Mesenchymal stem cell (in vitro differentiated cells and primary cell): Measurements from ENCODE around the gene SLC9A9.
"Not testable (repeated sequence)": the region's sequence is repeated elsewhere in the genome, so short reads cannot be mapped to it uniquely, and the experiment has no call there.

ENCODE experiments used
- DNase-seq: peaks from one replicate; pipeline ENCODE4 v3.0.0-alpha.2; 2013
- H2AFZ ChIP-seq: one replicate; pipeline ENCODE4 v1.6.1; 2013; ENCODE audit warnings: low read depth, mild to moderate bottlenecking, control low read depth, inconsistent platforms, low read length, moderate library complexity
- H2AK5ac ChIP-seq: 2 replicates; pipeline ENCODE4 v1.6.1; 2013; ENCODE audit warnings: low read length, moderate library complexity, mild to moderate bottlenecking, inconsistent platforms; ENCODE audit not compliant: severe bottlenecking
- H2BK120ac ChIP-seq: one replicate; pipeline ENCODE4 v1.6.1; 2013; ENCODE audit warnings: low read depth, mild to moderate bottlenecking, inconsistent platforms, low read length, moderate library complexity
- H2BK12ac ChIP-seq, 2 experiments: one replicate each; pipeline ENCODE4 v1.6.1; 2013; ENCODE audit warnings: inconsistent platforms in 2 of 2, low read length in 2 of 2, mild to moderate bottlenecking in 2 of 2, moderate library complexity in 2 of 2, control low read depth in 1 of 2
- H2BK15ac ChIP-seq: one replicate; pipeline ENCODE4 v1.6.1; 2013; ENCODE audit warnings: mild to moderate bottlenecking, low read depth, inconsistent platforms; ENCODE audit not compliant: poor library complexity, severe bottlenecking
- H2BK5ac ChIP-seq: 2 replicates; pipeline ENCODE4 v1.6.1; 2013; ENCODE audit warnings: low read depth, mild to moderate bottlenecking, low read length, control low read depth, inconsistent platforms; ENCODE audit not compliant: poor library complexity, severe bottlenecking
- H3K14ac ChIP-seq, 2 experiments: one replicate each; pipeline ENCODE4 v1.6.1; 2013; ENCODE audit warnings: inconsistent platforms in 2 of 2, low read length in 2 of 2, control low read depth in 1 of 2, mild to moderate bottlenecking in 1 of 2, moderate library complexity in 1 of 2
- H3K18ac ChIP-seq, 2 experiments: one replicate each; pipeline ENCODE4 v1.6.1; 2013; ENCODE audit warnings: inconsistent platforms in 2 of 2, low read length in 2 of 2, control low read depth in 1 of 2, low read depth in 1 of 2, mild to moderate bottlenecking in 1 of 2
- H3K23ac ChIP-seq, 2 experiments: one replicate each; pipeline ENCODE4 v1.6.1; 2013; ENCODE audit warnings: inconsistent platforms in 2 of 2, low read length in 2 of 2, mild to moderate bottlenecking in 2 of 2, moderate library complexity in 2 of 2, control low read depth in 1 of 2
- H3K27ac ChIP-seq: 2 replicates; pipeline ENCODE4 v1.5.1; 2013; ENCODE audit warnings: mild to moderate bottlenecking, moderate library complexity, low read length, control low read depth, inconsistent platforms; ENCODE audit not compliant: poor library complexity, severe bottlenecking
- H3K27me3 ChIP-seq, 2 experiments: 2 replicates each; pipeline versions ENCODE4 v1.6.1 to v1.7.0; 2013; ENCODE audit warnings: low read length in 2 of 2, mild to moderate bottlenecking in 2 of 2, moderate library complexity in 2 of 2, control low read depth in 1 of 2, inconsistent platforms in 1 of 2; ENCODE audit not compliant: control insufficient read depth in 1 of 2, insufficient read depth in 1 of 2
- H3K36me3 ChIP-seq, 2 experiments: 2 replicates each; pipeline versions ENCODE4 v1.6.1 to v1.7.0; 2013; ENCODE audit warnings: low read length in 2 of 2, control low read depth in 1 of 2, inconsistent platforms in 1 of 2, low read depth in 1 of 2, mild to moderate bottlenecking in 1 of 2; ENCODE audit not compliant: insufficient read depth in 2 of 2, control insufficient read depth in 1 of 2
- H3K4ac ChIP-seq, 2 experiments: one replicate each; pipeline ENCODE4 v1.6.1; 2013; ENCODE audit warnings: inconsistent platforms in 2 of 2, low read length in 2 of 2, mild to moderate bottlenecking in 2 of 2, moderate library complexity in 2 of 2, control low read depth in 1 of 2, low read depth in 1 of 2
- H3K4me1 ChIP-seq: 2 replicates; pipeline ENCODE4 v1.6.1; 2013; ENCODE audit warnings: low read depth, low read length, control low read depth; ENCODE audit not compliant: control insufficient read depth, insufficient read depth
- H3K4me2 ChIP-seq: 2 replicates; pipeline ENCODE4 v1.6.1; 2013; ENCODE audit warnings: low read length, mild to moderate bottlenecking, inconsistent platforms; ENCODE audit not compliant: poor library complexity, severe bottlenecking
- H3K4me3 ChIP-seq, 2 experiments: 2 replicates each; pipeline versions ENCODE4 v1.5.1 to v1.7.0; 2013; ENCODE audit warnings: low read length in 2 of 2, mild to moderate bottlenecking in 2 of 2, control low read depth in 1 of 2, low read depth in 1 of 2; ENCODE audit not compliant: insufficient read depth in 1 of 2
- H3K79me1 ChIP-seq: replicated peaks from 2 replicates; pipeline ENCODE4 v1.6.1; 2013; ENCODE audit warnings: mild to moderate bottlenecking, control low read depth, low read length, inconsistent platforms; ENCODE audit not compliant: poor library complexity, severe bottlenecking
- H3K9ac ChIP-seq: 2 replicates; pipeline ENCODE4 v1.7.0; 2013; ENCODE audit warnings: mild to moderate bottlenecking, low read length, moderate library complexity
- H3K9me3 ChIP-seq: 2 replicates; pipeline ENCODE4 v1.7.0; 2013; ENCODE audit warnings: mild to moderate bottlenecking, low read length; ENCODE audit not compliant: control insufficient read depth
- H4K8ac ChIP-seq: one replicate; pipeline ENCODE4 v1.6.1; 2013; ENCODE audit warnings: inconsistent platforms, mild to moderate bottlenecking, low read length, moderate library complexity
- H4K91ac ChIP-seq: one replicate; pipeline ENCODE4 v1.6.1; 2013; ENCODE audit warnings: mild to moderate bottlenecking, low read length, inconsistent platforms
- WGBS: methylation state at CpG from one replicate; pipeline ENCODE4 v1.1.7; 2013; ENCODE audit warnings: mixed read lengths; 5-methylcytosine and 5-hydroxymethylcytosine counted together

The SLC9A9 gene

GRCh38 chr3:143286392-143287010 is 561.8 kb downstream of the SLC9A9 start:
- Histone ChIP-seq H3K4me2 (no peak overlapping the region), H3K4me3 (no peak overlapping the region), H2AK5ac (no peak overlapping the region), H2BK12ac (no peak overlapping the region), H4K8ac (no peak overlapping the region), H2AFZ (no peak overlapping the region), H3K9ac (no peak overlapping the region), H3K4ac (no peak overlapping the region), H3K36me3 (no peaks in the 10 kb centered on the region), H3K9me3 (no peaks in the 10 kb centered on the region), H3K79me1 (no peaks in the 10 kb centered on the region), H3K27ac (no peak overlapping the region), H3K23ac (no peak overlapping the region), H3K27me3 (no peaks in the 10 kb centered on the region), H4K91ac (no peak overlapping the region), H3K18ac (no peak overlapping the region), H3K4me1 (no peaks in the 10 kb centered on the region), H2BK5ac (no peak overlapping the region), H2BK15ac (no peak overlapping the region), H3K14ac (no peak overlapping the region), H2BK120ac (no peak overlapping the region)
- DNase-seq = no peak
- WGBS = 95% methylated on average over 3 of the region's 3 CpGs

GRCh38 chr3:143283432-143284128 is 564.7 kb downstream of the SLC9A9 start:
- Histone ChIP-seq H3K4ac (no peak overlapping the region), H3K27ac (no peak overlapping the region), H3K4me3 (no peak overlapping the region), H3K23ac (no peak overlapping the region), H2BK12ac (no peak overlapping the region), H2AK5ac (no peak overlapping the region), H3K27me3 (no peaks in the 10 kb centered on the region), H3K9me3 (no peaks in the 10 kb centered on the region), H3K36me3 (no peaks in the 10 kb centered on the region), H3K79me1 (no peaks in the 10 kb centered on the region), H2BK15ac (peak overlapping the region; percentile 4), H3K4me2 (no peak overlapping the region), H4K91ac (no peak overlapping the region), H3K9ac (no peak overlapping the region), H3K4me1 (no peaks in the 10 kb centered on the region), H2BK120ac (no peak overlapping the region), H3K14ac (no peak overlapping the region), H4K8ac (no peak overlapping the region), H3K18ac (no peak overlapping the region), H2AFZ (no peak overlapping the region), H2BK5ac (no peak overlapping the region)
- DNase-seq = no peak
- 80% methylated on average over 1 of the region's 4 CpGs for WGBS

GRCh38 chr3:143280984-143281383 is 567.3 kb downstream of the SLC9A9 start:
- Histone ChIP-seq H3K4ac (no peak overlapping the region), H3K9ac (no peak overlapping the region), H3K4me2 (no peak overlapping the region), H3K9me3 (no peaks in the 10 kb centered on the region), H3K18ac (no peak overlapping the region), H2BK12ac (no peak overlapping the region), H3K27ac (no peak overlapping the region), H2AK5ac (no peak overlapping the region), H2BK120ac (no peak overlapping the region), H3K36me3 (no peaks in the 10 kb centered on the region), H3K4me3 (no peak overlapping the region), H2AFZ (no peak overlapping the region), H3K14ac (no peak overlapping the region), H3K4me1 (no peaks in the 10 kb centered on the region), H2BK5ac (no peak overlapping the region), H3K27me3 (no peaks in the 10 kb centered on the region), H4K8ac (no peak overlapping the region), H4K91ac (no peak overlapping the region), H3K23ac (no peak overlapping the region), H2BK15ac (no peak overlapping the region), H3K79me1 (no peaks in the 10 kb centered on the region)
- DNase-seq = no peak
- 100% methylated on average over 2 of the region's 2 CpGs for WGBS

GRCh38 chr3:143279567-143279966 is 568.7 kb downstream of the SLC9A9 start:
- not testable (repeated sequence) for H3K9ac ChIP-seq, H2AFZ ChIP-seq, H3K4me1 ChIP-seq, H4K8ac ChIP-seq, H3K27me3 ChIP-seq, H3K4me2 ChIP-seq, H3K18ac ChIP-seq, H3K9me3 ChIP-seq, H2AK5ac ChIP-seq, H3K4me3 ChIP-seq, H2BK12ac ChIP-seq, H2BK15ac ChIP-seq, H3K36me3 ChIP-seq, H2BK5ac ChIP-seq, H3K79me1 ChIP-seq, H3K4ac ChIP-seq, H3K27ac ChIP-seq, H2BK120ac ChIP-seq, DNase-seq, H4K91ac ChIP-seq, H3K23ac ChIP-seq, H3K14ac ChIP-seq
- WGBS = 96% methylated on average over 5 of the region's 5 CpGs
